IMR-90 (cell line): ENCODE measurements around the gene CYFIP1. TPM values are rescaled to one million over a fixed set of nuclear protein-coding genes. Genes with fewer than 3 reads are reported as not detected.

ENCODE experiments used
- ATAC-seq: fragments of 200-7000 bp; cut with Tn5 transposase; 2 replicates; pipeline ENCODE4 v1.9.1; 2020; ENCODE audit warnings: low read depth, mild to moderate bottlenecking, moderate library complexity
- BruUV-seq: library from RNA; stranded (reverse); fragments of 400-500 nt; replicated peaks from 2 replicates; lab custom pipeline; 2021; lab: Mats Ljungman, UMichigan
- CTCF ChIA-PET: fragments of 300-600 bp; formaldehyde crosslinking; extraction: SDS; loops from one replicate; lab custom pipeline; 2021; ENCODE audit warnings: antibody characterized with exemption; lab: Yijun Ruan, JAX
- POLR2A ChIA-PET: fragments of 300-600 bp; sonication (Branson Sonifier 250); formaldehyde crosslinking; loops from one replicate; lab custom pipeline; 2022; ENCODE audit warnings: antibody characterized with exemption; ENCODE audit not compliant: unreplicated experiment; lab: Charles Lee
- DNase-seq: peaks from one replicate; pipeline ENCODE4 v3.0.0; 2013
- H2AFZ ChIP-seq: replicated peaks from 2 replicates; pipeline ENCODE3; 2013; ENCODE audit warnings: low read length, mild to moderate bottlenecking; ENCODE audit not compliant: poor library complexity
- H2AK5ac ChIP-seq: 2 replicates; pipeline ENCODE4 v1.6.1; 2013; ENCODE audit warnings: low read depth, low read length, inconsistent platforms
- H2AK9ac ChIP-seq: replicated peaks from 2 replicates; pipeline ENCODE3; 2013; ENCODE audit warnings: mild to moderate bottlenecking, low read depth, low read length, moderate library complexity; ENCODE audit not compliant: poor library complexity
- H2BK120ac ChIP-seq: 2 replicates; pipeline ENCODE4 v1.6.1; 2013; ENCODE audit warnings: low read depth, low read length, inconsistent platforms
- H2BK15ac ChIP-seq: 3 replicates; pipeline ENCODE4 v1.6.1; 2013; ENCODE audit warnings: low read depth, low read length, inconsistent platforms
- H2BK20ac ChIP-seq: 2 replicates; pipeline ENCODE4 v1.6.1; 2013; ENCODE audit warnings: low read depth, mild to moderate bottlenecking, inconsistent platforms, low read length, moderate library complexity
- H2BK5ac ChIP-seq: 2 replicates; pipeline ENCODE4 v1.6.1; 2013; ENCODE audit warnings: mild to moderate bottlenecking, low read depth, low read length, inconsistent platforms; ENCODE audit not compliant: poor library complexity, severe bottlenecking
- H3K14ac ChIP-seq: replicated peaks from 2 replicates; pipeline ENCODE4 v1.6.1; 2013; ENCODE audit warnings: low read depth, low read length, inconsistent platforms
- H3K18ac ChIP-seq: 2 replicates; pipeline ENCODE4 v1.6.1; 2013; ENCODE audit warnings: low read depth, low read length, control low read depth
- H3K23ac ChIP-seq: 2 replicates; pipeline ENCODE4 v1.6.1; 2013; ENCODE audit warnings: low read depth, low read length, inconsistent platforms
- H3K27ac ChIP-seq: 2 replicates; pipeline ENCODE4 v1.5.1; 2013; ENCODE audit warnings: mild to moderate bottlenecking, control low read depth, low read length; ENCODE audit not compliant: insufficient read depth
- H3K27me3 ChIP-seq: 2 replicates; pipeline ENCODE4 v1.6.1; 2013; ENCODE audit warnings: low read length; ENCODE audit not compliant: control insufficient read depth, insufficient read depth
- H3K36me3 ChIP-seq: 2 replicates; pipeline ENCODE4 v1.6.1; 2013; ENCODE audit warnings: low read length, mixed read lengths; ENCODE audit not compliant: control insufficient read depth, insufficient read depth
- H3K4ac ChIP-seq: 2 replicates; pipeline ENCODE4 v1.6.1; 2013; ENCODE audit warnings: low read depth, low read length, inconsistent platforms
- H3K4me1 ChIP-seq: 2 replicates; pipeline ENCODE4 v1.6.1; 2013; ENCODE audit warnings: low read length, mixed read lengths; ENCODE audit not compliant: control insufficient read depth, insufficient read depth
- H3K4me2 ChIP-seq: 2 replicates; pipeline ENCODE4 v1.6.1; 2013; ENCODE audit warnings: low read depth, mild to moderate bottlenecking, control low read depth, low read length, moderate library complexity
- H3K4me3 ChIP-seq: 2 replicates; pipeline ENCODE4 v1.5.1; 2013; ENCODE audit warnings: low read depth, mild to moderate bottlenecking, control low read depth, low read length, moderate library complexity; ENCODE audit not compliant: insufficient read depth
- H3K56ac ChIP-seq: 2 replicates; pipeline ENCODE4 v1.6.1; 2013; ENCODE audit warnings: low read length, inconsistent platforms; ENCODE audit not compliant: insufficient read depth; ENCODE audit errors: extremely low read depth
- H3K79me1 ChIP-seq, 2 experiments: 2 replicates each; pipeline ENCODE4 v1.6.1; 2013; ENCODE audit warnings: low read length in 2 of 2, inconsistent platforms in 1 of 2, low read depth in 1 of 2
- H3K9ac ChIP-seq: 2 replicates; pipeline ENCODE4 v1.6.1; 2013; ENCODE audit warnings: low read depth, low read length, control low read depth
- H3K9me1 ChIP-seq: 2 replicates; pipeline ENCODE4 v1.6.1; 2013; ENCODE audit warnings: low read length, inconsistent platforms; ENCODE audit not compliant: insufficient read depth
- H3K9me3 ChIP-seq: 2 replicates; pipeline ENCODE4 v1.6.1; 2013; ENCODE audit warnings: low read length; ENCODE audit not compliant: control insufficient read depth, insufficient read depth
- H4K20me1 ChIP-seq: 2 replicates; pipeline ENCODE4 v1.6.1; 2013; ENCODE audit warnings: low read length, inconsistent platforms; ENCODE audit not compliant: insufficient read depth
- H4K5ac ChIP-seq: 2 replicates; pipeline ENCODE4 v1.6.1; 2013; ENCODE audit warnings: mild to moderate bottlenecking, low read depth, low read length, control low read depth
- H4K8ac ChIP-seq, 2 experiments: 2 replicates each; pipeline ENCODE4 v1.6.1; 2013; ENCODE audit warnings: low read depth in 2 of 2, low read length in 2 of 2, control low read depth in 1 of 2, inconsistent platforms in 1 of 2
- H4K91ac ChIP-seq: 2 replicates; pipeline ENCODE4 v1.6.1; 2013; ENCODE audit warnings: low read depth, low read length, inconsistent platforms; ENCODE audit not compliant: insufficient read depth
- FOS ChIP-seq: fragments of 150-350 bp; IDR thresholded peaks from 2 replicates; pipeline ENCODE4 v1.6.1; 2016; ENCODE audit warnings: low read depth, low read length
- MAFK ChIP-seq: IDR thresholded peaks from 2 replicates; pipeline ENCODE4 v1.6.1; 2012; ENCODE audit warnings: low read depth, low read length, improper control_type of control experiment
- NFE2L2 ChIP-seq: fragments of 150-350 bp; IDR thresholded peaks from 2 replicates; pipeline ENCODE4 v1.6.1; 2016; ENCODE audit warnings: low read depth, mild to moderate bottlenecking, low read length
- POLR2A ChIP-seq: IDR thresholded peaks from 2 replicates; pipeline ENCODE4 v1.6.1; 2012; ENCODE audit warnings: mild to moderate bottlenecking, low read depth, low read length
- RCOR1 ChIP-seq: IDR thresholded peaks from 2 replicates; pipeline ENCODE4 v1.6.1; 2012; ENCODE audit warnings: mild to moderate bottlenecking, low read length, improper control_type of control experiment; ENCODE audit not compliant: insufficient replicate concordance
- RFX5 ChIP-seq: IDR thresholded peaks from 2 replicates; pipeline ENCODE4 v1.8.0; 2012; ENCODE audit warnings: low read depth, mild to moderate bottlenecking, low read length, moderate library complexity
- WGBS, 2 experiments: methylation state at CpG; one replicate each; pipeline versions ENCODE4 v1.1.5 to v1.1.7; 2013; ENCODE audit warnings: missing lambda C conversion rate in 2 of 2; ENCODE audit not compliant: insufficient read length in 1 of 2; ENCODE audit errors: extremely low coverage in 2 of 2; 5-methylcytosine and 5-hydroxymethylcytosine counted together
- dilution Hi-C: fragments of 300-500 bp; cut with HindIII; formaldehyde crosslinking; loops from one replicate; pipeline ENCODE4 v1.14.3; 2018; ENCODE audit warnings: low sequenced_read_pairs; ENCODE audit not compliant: unreplicated experiment
- in situ Hi-C: fragments of 300-500 bp; cut with MboI; formaldehyde crosslinking; loops from 3 replicates; pipeline ENCODE4 v1.14.3; 2019; ENCODE audit warnings: low sequenced_read_pairs, inconsistent platforms, mixed read lengths
- intact Hi-C: fragments of 100-400 bp; cut with micrococcal nuclease; formaldehyde crosslinking; loops from 2 replicates; pipeline ENCODE4 v1.10.0; 2022
- polyA plus RNA-seq, 3 experiments: library from polyadenylated mRNA; depleted of rRNA; stranded (reverse); fragments of >200 nt; gene quantifications; 2 replicates each; pipeline ENCODE4 v1.2.3, GENCODE V29; 2012; ENCODE audit warnings: low replicate concordance in 1 of 3
- total RNA-seq: library from RNA; depleted of rRNA; stranded (reverse); fragments of >200 nt; gene quantifications from 2 replicates; pipeline ENCODE4 v1.2.3, GENCODE V29; 2012
- TF ChIP-seq, protein P1 (sequence below): fragments of 150-350 bp; IDR thresholded peaks from 2 replicates; pipeline ENCODE4 v1.6.1; 2017; ENCODE audit warnings: mild to moderate bottlenecking, antibody characterized with exemption, low read length, low read depth
- TF ChIP-seq, protein P2 (sequence below): fragments of 150-350 bp; IDR thresholded peaks from 2 replicates; pipeline ENCODE4 v1.6.1; 2016; ENCODE audit warnings: low read depth, mild to moderate bottlenecking, low read length, moderate library complexity, borderline replicate concordance

Gene CYFIP1
- total and polyA plus RNA-seq, 2 of the 4 experiments (the other 2 are of a cell fraction) = 58.4 to 163 TPM

DNA sequence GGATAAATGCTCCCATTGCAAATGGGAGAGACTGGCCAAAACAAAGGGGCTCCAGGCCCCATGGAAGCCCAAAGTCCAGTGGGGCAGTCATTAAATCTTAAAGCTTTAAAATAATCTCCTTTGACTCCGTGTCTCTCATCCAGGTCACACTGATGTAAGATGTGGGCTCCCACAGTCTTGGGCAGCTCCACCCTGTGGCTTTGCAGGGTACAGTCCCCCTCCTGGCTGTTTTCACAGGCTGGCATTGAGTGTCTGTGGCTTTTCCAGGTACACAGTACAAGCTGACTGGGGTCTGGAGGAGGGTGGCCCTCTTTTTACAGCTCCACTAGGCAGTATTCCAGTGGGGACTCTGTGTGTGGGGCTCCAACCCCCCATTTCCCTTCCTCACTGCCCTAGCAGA is 95.8 kb downstream of the CYFIP1 start:
- Histone ChIP-seq H3K27me3 (no peaks in the 10 kb centered on the region), H3K79me1 (peaks cover 9 to 27% of the 10 kb centered on the region in 2 experiments; a peak in 3 of 4 replicates), H3K4me3 (no peak overlapping the region), H4K20me1 (peaks cover 16% of the 10 kb centered on the region), H2AK9ac (no peak overlapping the region), H3K18ac (no peak overlapping the region), H2BK15ac (no peak overlapping the region), H3K56ac (no peak overlapping the region), H3K14ac (no peak overlapping the region), H2BK120ac (no peak overlapping the region), H3K23ac (no peak overlapping the region), H2AK5ac (no peak overlapping the region), H4K5ac (no peak overlapping the region), H2BK5ac (no peak overlapping the region), H3K27ac (no peak overlapping the region), H3K4me2 (no peak overlapping the region), H4K91ac (no peak overlapping the region), H3K9me3 (no peaks in the 10 kb centered on the region), H3K9ac (no peak overlapping the region), H3K36me3 (peaks cover 32% of the 10 kb centered on the region), H2AFZ (no peak overlapping the region), H4K8ac (no peak overlapping the region), H3K9me1 (peaks cover 13% of the 10 kb centered on the region), H3K4ac (no peak overlapping the region), H3K4me1 (peaks cover 7% of the 10 kb centered on the region), H2BK20ac (no peak overlapping the region)
- CTCF ChIA-PET = no interaction called here
- TF ChIP-seq RFX5 = no peak
- TF ChIP-seq FOS = no peak
- no peak for TF ChIP-seq NFE2L2
- TF ChIP-seq, protein P1, sequence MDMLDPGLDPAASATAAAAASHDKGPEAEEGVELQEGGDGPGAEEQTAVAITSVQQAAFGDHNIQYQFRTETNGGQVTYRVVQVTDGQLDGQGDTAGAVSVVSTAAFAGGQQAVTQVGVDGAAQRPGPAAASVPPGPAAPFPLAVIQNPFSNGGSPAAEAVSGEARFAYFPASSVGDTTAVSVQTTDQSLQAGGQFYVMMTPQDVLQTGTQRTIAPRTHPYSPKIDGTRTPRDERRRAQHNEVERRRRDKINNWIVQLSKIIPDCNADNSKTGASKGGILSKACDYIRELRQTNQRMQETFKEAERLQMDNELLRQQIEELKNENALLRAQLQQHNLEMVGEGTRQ = no peak
- no peak for TF ChIP-seq POLR2A
- TF ChIP-seq, protein P2, sequence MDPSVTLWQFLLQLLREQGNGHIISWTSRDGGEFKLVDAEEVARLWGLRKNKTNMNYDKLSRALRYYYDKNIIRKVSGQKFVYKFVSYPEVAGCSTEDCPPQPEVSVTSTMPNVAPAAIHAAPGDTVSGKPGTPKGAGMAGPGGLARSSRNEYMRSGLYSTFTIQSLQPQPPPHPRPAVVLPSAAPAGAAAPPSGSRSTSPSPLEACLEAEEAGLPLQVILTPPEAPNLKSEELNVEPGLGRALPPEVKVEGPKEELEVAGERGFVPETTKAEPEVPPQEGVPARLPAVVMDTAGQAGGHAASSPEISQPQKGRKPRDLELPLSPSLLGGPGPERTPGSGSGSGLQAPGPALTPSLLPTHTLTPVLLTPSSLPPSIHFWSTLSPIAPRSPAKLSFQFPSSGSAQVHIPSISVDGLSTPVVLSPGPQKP = no peak
- no peak for TF ChIP-seq RCOR1
- TF ChIP-seq MAFK = no peak
- intact Hi-C loops (no loop called here), dilution Hi-C loops (no loop called here), in situ Hi-C loops (no loop called here)
- ATAC-seq (no peak), DNase-seq (no peak)
- POLR2A ChIA-PET = no interaction called here
- WGBS, 2 experiments = no CpG with 5 or more reads among the region's 1 CpG
- no TSS peak for BruUV-seq
